GM15510 (cell line): ENCODE measurements around the gene HOXB5.

Experiments used
- POLR2A ChIP-seq: IDR thresholded peaks from 3 replicates; pipeline ENCODE4 v1.6.1; 2011; ENCODE audit warnings: borderline replicate concordance; ENCODE audit not compliant: insufficient read length; ENCODE audit errors: extremely low read depth

HOXB5 gene

GRCh38 chr17:48595278-48595999 is 1.9 kb upstream of the HOXB5 start:
- no peak for TF ChIP-seq POLR2A

GRCh38 chr17:48594538-48595277 is 1.1 kb upstream of the HOXB5 start:
- no peak for TF ChIP-seq POLR2A

GRCh38 chr17:48593840-48594537 is 410 bp upstream of the HOXB5 start:
- TF ChIP-seq POLR2A, result no peak

- TF ChIP-seq POLR2A, result no peak
Measured at GRCh38 chr17:48592577-48592976, 1.0 kb downstream of the HOXB5 start.

GRCh38 chr17:48592057-48592514 is 1.5 kb downstream of the HOXB5 start:
- TF ChIP-seq POLR2A, result no peak

GRCh38 chr17:48591255-48592056 is 2.1 kb downstream of the HOXB5 start:
- TF ChIP-seq POLR2A, result no peak

GRCh38 chr17:48590607-48591161 is 2.9 kb downstream of the HOXB5 start:
- no peak for TF ChIP-seq POLR2A

GRCh38 chr17:48589831-48590606 is 3.6 kb downstream of the HOXB5 start, which contains the start of gene HOXB3:
HOXB3 (minus strand) TSS chr17:48590241; CDS start chr17:48552474, 37,767 bp downstream.
- no peak for TF ChIP-seq POLR2A

GRCh38 chr17:48589060-48589830 is 4.3 kb downstream of the HOXB5 start:
- TF ChIP-seq POLR2A, result no peak

GRCh38 chr17:48588528-48588927 is 5.1 kb downstream of the HOXB5 start:
- no peak for TF ChIP-seq POLR2A

- no peak for TF ChIP-seq POLR2A
Measured at GRCh38 chr17:48588074-48588415, 5.5 kb downstream of the HOXB5 start.

GRCh38 chr17:48587276-48588073 is 6.1 kb downstream of the HOXB5 start:
- no peak for TF ChIP-seq POLR2A

GRCh38 chr17:48586355-48587258 is 7.0 kb downstream of the HOXB5 start:
- TF ChIP-seq POLR2A, result no peak
